Panc1 (cell line): Measurements from ENCODE around the gene ABCC3.

ENCODE experiments used
- CTCF ChIP-seq: fragments of 450-650 bp; IDR thresholded peaks from 2 replicates; pipeline ENCODE4 v1.5.1; 2017; ENCODE audit warnings: mild to moderate bottlenecking
- REST ChIP-seq, 2 experiments: IDR thresholded peaks; 2 replicates each; pipeline ENCODE4 v1.6.1; 2011 to 2012; ENCODE audit warnings: low read depth in 2 of 2, control low read depth in 1 of 2, low read length in 1 of 2, mild to moderate bottlenecking in 1 of 2, moderate library complexity in 1 of 2; ENCODE audit not compliant: insufficient read depth in 1 of 2

- no peak for TF ChIP-seq REST (IDR thresholded peaks at IDR 0.05; ENCODE audit: insufficient read depth in 1 of 2, low read depth in 2 of 2, low read length in 1 of 2)
- TF ChIP-seq CTCF: peak; percentile 92
Observed at GRCh38 chr17:50626037-50626574, 8.6 kb upstream of the ABCC3 start.
